ENCODE results near the gene OSBPL3.

GRCh38 chr7:24877790-24878311 is 102.1 kb downstream of the OSBPL3 start:
- TF ChIP-seq POLR2AphosphoS5 (IDR thresholded peaks at IDR 0.05) (no peak), EP300 (IDR thresholded peaks at IDR 0.05) (no peak), POLR2A (IDR thresholded peaks at IDR 0.05) (no peak)
- TF ChIP-seq, protein P1, sequence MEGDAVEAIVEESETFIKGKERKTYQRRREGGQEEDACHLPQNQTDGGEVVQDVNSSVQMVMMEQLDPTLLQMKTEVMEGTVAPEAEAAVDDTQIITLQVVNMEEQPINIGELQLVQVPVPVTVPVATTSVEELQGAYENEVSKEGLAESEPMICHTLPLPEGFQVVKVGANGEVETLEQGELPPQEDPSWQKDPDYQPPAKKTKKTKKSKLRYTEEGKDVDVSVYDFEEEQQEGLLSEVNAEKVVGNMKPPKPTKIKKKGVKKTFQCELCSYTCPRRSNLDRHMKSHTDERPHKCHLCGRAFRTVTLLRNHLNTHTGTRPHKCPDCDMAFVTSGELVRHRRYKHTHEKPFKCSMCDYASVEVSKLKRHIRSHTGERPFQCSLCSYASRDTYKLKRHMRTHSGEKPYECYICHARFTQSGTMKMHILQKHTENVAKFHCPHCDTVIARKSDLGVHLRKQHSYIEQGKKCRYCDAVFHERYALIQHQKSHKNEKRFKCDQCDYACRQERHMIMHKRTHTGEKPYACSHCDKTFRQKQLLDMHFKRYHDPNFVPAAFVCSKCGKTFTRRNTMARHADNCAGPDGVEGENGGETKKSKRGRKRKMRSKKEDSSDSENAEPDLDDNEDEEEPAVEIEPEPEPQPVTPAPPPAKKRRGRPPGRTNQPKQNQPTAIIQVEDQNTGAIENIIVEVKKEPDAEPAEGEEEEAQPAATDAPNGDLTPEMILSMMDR (IDR thresholded peaks at IDR 0.05) = no peak

All from sigmoid colon (tissue), 4 donors.